HEK293T (cell line): Measurements from ENCODE around the gene RNF213.

Experiments
- CTCF ChIA-PET: fragments of 350-600 bp; formaldehyde crosslinking; extraction: SDS; loops from one replicate; lab custom pipeline; 2021; ENCODE audit warnings: antibody characterized with exemption, inconsistent platforms; lab: Yijun Ruan, JAX
- POLR2A ChIA-PET: fragments of 350-600 bp; formaldehyde crosslinking; extraction: SDS; loops from one replicate; lab custom pipeline; 2020; ENCODE audit warnings: antibody characterized with exemption, inconsistent platforms; lab: Yijun Ruan, JAX
- DNase-seq: peaks from one replicate; pipeline ENCODE4 v3.0.0; 2012; ENCODE audit warnings: mixed read lengths; ENCODE audit errors: extremely low spot score
- ARNT ChIP-seq: fragments of 450-650 bp; IDR thresholded peaks from 2 replicates; pipeline ENCODE4 v1.6.1; 2017; ENCODE audit warnings: mild to moderate bottlenecking
- BHLHE40 ChIP-seq: fragments of 450-650 bp; IDR thresholded peaks from 2 replicates; pipeline ENCODE4 v1.6.1; 2016; ENCODE audit warnings: mild to moderate bottlenecking, moderate library complexity, borderline replicate concordance
- CTBP1 ChIP-seq: fragments of 450-650 bp; IDR thresholded peaks from 2 replicates; pipeline ENCODE4 v1.6.1; 2016; ENCODE audit warnings: borderline replicate concordance
- ELF4 ChIP-seq: fragments of 450-650 bp; IDR thresholded peaks from 2 replicates; pipeline ENCODE4 v1.6.1; 2017; ENCODE audit warnings: antibody characterized with exemption
- FOXA1 ChIP-seq: fragments of 450-650 bp; IDR thresholded peaks from 2 replicates; pipeline ENCODE4 v1.6.1; 2016; ENCODE audit warnings: mild to moderate bottlenecking
- FOXK2 ChIP-seq: fragments of 450-650 bp; IDR thresholded peaks from 2 replicates; pipeline ENCODE4 v1.6.1; 2016; ENCODE audit warnings: mild to moderate bottlenecking
- FOXM1 ChIP-seq: fragments of 450-650 bp; IDR thresholded peaks from 2 replicates; pipeline ENCODE4 v1.6.1; 2017; ENCODE audit warnings: mild to moderate bottlenecking, borderline replicate concordance
- HDGF ChIP-seq: fragments of 450-650 bp; IDR thresholded peaks from 2 replicates; pipeline ENCODE4 v1.6.1; 2017; ENCODE audit warnings: antibody characterized with exemption, borderline replicate concordance
- L3MBTL2 ChIP-seq: fragments of 450-650 bp; conservative IDR thresholded peaks from 2 replicates; pipeline ENCODE4 v1.6.1; 2016; ENCODE audit warnings: mild to moderate bottlenecking
- LEF1 ChIP-seq: fragments of 450-650 bp; IDR thresholded peaks from 2 replicates; pipeline ENCODE4 v1.6.1; 2017; ENCODE audit warnings: mild to moderate bottlenecking, borderline replicate concordance
- NFRKB ChIP-seq: fragments of 450-650 bp; IDR thresholded peaks from 2 replicates; pipeline ENCODE4 v1.6.1; 2016; ENCODE audit warnings: mild to moderate bottlenecking, moderate library complexity
- SP1 ChIP-seq: fragments of 450-650 bp; IDR thresholded peaks from 2 replicates; pipeline ENCODE4 v1.6.1; 2017
- SUZ12 ChIP-seq: fragments of 450-650 bp; IDR thresholded peaks from 2 replicates; pipeline ENCODE4 v1.6.1; 2016; ENCODE audit warnings: mild to moderate bottlenecking
- TARDBP ChIP-seq: fragments of 450-650 bp; IDR thresholded peaks from 2 replicates; pipeline ENCODE4 v1.6.1; 2016
- ZNF384 ChIP-seq: fragments of 450-650 bp; IDR thresholded peaks from 2 replicates; pipeline ENCODE4 v1.6.1; 2016
- TF ChIP-seq, protein P1 (sequence below): fragments of 450-650 bp; IDR thresholded peaks from 2 replicates; pipeline ENCODE4 v1.6.1; 2016

Gene RNF213

DNA sequence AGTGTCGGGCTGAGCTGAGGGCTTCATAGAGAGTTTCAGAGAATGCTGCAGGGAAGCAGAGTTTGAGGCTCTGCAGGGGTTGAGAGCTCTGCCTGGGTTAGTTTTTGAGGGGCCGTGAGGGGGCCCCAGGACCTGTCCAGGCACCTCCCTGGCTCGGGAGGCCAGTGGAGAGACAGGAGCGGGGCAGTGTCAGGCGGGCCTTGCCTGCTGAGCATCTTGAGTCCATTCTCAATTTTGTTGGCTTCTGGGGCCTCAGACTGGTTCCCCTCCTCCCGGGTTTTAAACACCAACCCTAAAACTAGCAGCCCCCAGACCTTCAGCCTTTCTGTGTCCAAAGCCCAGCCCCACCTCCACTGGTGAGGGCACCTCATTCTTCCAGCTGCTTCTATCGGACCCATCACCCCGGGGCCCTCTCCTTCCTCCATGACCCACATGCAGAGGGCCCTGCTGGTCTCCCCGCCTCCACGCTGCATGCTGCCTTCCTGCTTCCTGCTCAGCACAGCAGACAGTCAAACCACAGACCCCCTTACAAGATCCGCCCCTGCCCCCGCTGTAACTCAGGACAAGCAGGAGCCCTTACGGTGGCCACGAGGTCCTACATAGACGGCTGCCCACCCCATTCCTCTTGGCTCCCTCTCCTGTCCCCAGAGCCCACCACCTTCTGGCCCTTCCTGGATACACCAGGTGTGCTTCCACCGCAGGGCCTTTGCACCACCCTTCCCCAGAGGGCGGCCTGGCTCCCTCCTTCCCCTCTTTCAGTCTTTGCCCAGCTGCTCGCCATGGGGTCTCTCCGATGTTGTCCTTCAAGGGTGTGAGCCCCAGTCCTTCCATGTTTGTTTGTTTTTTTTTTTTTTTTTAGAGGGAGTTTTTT is 3.8 kb downstream of the RNF213 start:
- ChIA-PET POLR2A (interaction anchor here (1.2 kb wide), 1 partner anchor 19 kb away, joined by 4 read pairs; no protein-coding TSS in a partner anchor), CTCF (no interaction called here)
- no peak for DNase-seq
- TF ChIP-seq TARDBP (no peak), FOXK2 (no peak), FOXA1 (no peak), ZNF384 (no peak), L3MBTL2 (no peak), HDGF (no peak), BHLHE40 (no peak), ELF4 (no peak), FOXM1 (no peak)

DNA sequence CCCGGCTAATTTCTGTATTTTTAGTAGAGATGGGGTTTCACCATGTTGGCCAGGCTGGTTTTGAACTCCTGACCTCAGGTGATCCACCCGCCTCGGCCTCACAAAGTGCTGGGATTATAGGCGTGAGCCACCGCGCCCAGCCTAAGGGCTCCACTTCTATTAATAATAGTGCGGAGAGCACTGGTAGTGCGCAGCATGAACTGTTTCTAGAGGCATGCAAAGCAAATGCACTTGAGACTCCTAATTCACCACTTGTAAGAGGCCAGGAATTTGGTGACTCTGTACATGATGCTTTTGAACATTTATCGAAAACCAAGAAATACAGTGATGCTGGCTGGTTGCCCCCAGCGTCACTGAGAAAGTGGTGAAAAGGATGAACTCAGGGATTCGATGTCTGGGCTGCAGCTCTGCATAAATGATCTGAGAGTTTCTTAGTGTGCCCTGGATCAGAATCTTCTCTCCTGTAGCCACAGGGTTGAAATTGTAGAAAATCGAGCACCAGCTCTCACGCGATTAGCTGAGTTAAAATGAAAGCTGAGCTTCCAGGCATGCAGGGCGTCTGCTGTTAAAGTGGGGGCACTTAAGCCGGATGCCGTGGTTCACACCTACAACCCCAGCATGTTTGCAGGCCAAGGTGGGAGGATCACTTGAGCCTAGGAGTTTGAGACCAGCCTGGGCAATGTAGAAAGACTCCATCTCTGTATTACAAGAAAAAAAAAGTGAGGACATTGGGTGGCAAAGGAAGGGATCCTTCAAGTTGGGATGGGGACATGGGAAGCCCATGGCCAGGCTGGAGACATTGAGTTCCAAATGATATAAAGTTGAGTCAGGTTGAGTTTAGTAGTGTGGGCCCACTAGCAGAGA is 4.8 kb downstream of the RNF213 start:
- CTCF ChIA-PET, result no interaction called here
- no peak for DNase-seq
- POLR2A ChIA-PET, result no interaction called here
- TF ChIP-seq FOXM1 (no peak), SP1 (no peak), FOXA1 (no peak), ELF4 (no peak), LEF1 (no peak), SUZ12 (no peak), ZNF384 (no peak), NFRKB (no peak), BHLHE40 (no peak), HDGF (no peak), CTBP1 (no peak), L3MBTL2 (no peak), ARNT (no peak), FOXK2 (no peak), TARDBP (no peak)
- TF ChIP-seq, protein P1, sequence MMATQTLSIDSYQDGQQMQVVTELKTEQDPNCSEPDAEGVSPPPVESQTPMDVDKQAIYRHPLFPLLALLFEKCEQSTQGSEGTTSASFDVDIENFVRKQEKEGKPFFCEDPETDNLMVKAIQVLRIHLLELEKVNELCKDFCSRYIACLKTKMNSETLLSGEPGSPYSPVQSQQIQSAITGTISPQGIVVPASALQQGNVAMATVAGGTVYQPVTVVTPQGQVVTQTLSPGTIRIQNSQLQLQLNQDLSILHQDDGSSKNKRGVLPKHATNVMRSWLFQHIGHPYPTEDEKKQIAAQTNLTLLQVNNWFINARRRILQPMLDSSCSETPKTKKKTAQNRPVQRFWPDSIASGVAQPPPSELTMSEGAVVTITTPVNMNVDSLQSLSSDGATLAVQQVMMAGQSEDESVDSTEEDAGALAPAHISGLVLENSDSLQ, result no peak

DNA sequence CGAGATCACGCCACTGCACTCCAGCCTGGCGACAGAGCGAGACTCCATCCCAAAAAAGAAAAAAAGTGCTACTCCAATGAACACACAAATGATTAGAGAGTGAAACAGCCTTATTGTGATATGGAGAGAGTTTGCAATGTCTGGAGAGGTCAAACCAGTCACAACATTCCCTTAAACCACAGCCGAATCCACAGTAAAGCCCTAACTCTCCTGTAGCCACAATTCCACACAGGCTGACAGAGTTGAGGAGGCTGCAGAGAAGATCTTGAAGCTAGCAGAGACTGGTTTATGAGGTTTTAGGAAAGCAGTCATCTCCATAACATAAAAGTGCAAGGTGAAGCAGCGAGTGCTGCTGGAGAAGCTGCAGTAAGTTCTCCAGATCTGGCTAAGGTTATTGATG is 6.7 kb downstream of the RNF213 start:
- POLR2A ChIA-PET, result no interaction called here
- DNase-seq, result no peak
- TF ChIP-seq HDGF (no peak), TARDBP (no peak), SP1 (no peak), FOXM1 (no peak), LEF1 (no peak), NFRKB (no peak), ZNF384 (no peak), FOXK2 (no peak), ARNT (no peak), FOXA1 (no peak)
- TF ChIP-seq, protein P1, result no peak
- CTCF ChIA-PET, result no interaction called here

- ChIA-PET POLR2A (no interaction called here), CTCF (no interaction called here)
- no peak for DNase-seq
- no peak for TF ChIP-seq ZNF384
- TF ChIP-seq FOXA1, result no peak
Measured at GRCh38 chr17:80268427-80268826, 7.8 kb downstream of the RNF213 start.

GRCh38 chr17:80269405-80269807 is 8.8 kb downstream of the RNF213 start:
- ChIA-PET POLR2A (no interaction called here), CTCF (interaction anchor here (0.6 kb wide), 1 partner anchor 1624 kb away, joined by 5 read pairs; no protein-coding TSS in a partner anchor)
- TF ChIP-seq FOXM1 (no peak), ELF4 (no peak), SP1 (no peak), HDGF (no peak)
- TF ChIP-seq, protein P1, result no peak
- DNase-seq, result no peak

GRCh38 chr17:80270104-80270503 is 9.5 kb downstream of the RNF213 start:
- ChIA-PET POLR2A (no interaction called here), CTCF (no interaction called here)
- no peak for TF ChIP-seq ELF4
- TF ChIP-seq FOXA1, result no peak
- TF ChIP-seq CTBP1, result no peak
- no peak for TF ChIP-seq ZNF384
- TF ChIP-seq BHLHE40, result no peak
- TF ChIP-seq HDGF, result no peak
- no peak for DNase-seq
